KMS-11 (cell line): ENCODE measurements around the gene SORCS2.

ENCODE experiments used
- H2AFZ ChIP-seq: fragments of 200-600 bp; sonication (generic); 2 replicates; pipeline ENCODE4 v1.6.1; 2016; ENCODE audit warnings: antibody characterized with exemption, mixed run types, low read depth
- H3K27ac ChIP-seq: fragments of 200-600 bp; sonication (generic); 2 replicates; pipeline ENCODE4 v1.6.1; 2016; ENCODE audit warnings: mild to moderate bottlenecking, mixed run types
- H3K27me3 ChIP-seq: fragments of 200-600 bp; sonication (generic); 2 replicates; pipeline ENCODE4 v1.6.1; 2017; ENCODE audit warnings: mild to moderate bottlenecking, low read depth, mixed run types, moderate library complexity; ENCODE audit not compliant: insufficient read depth
- H3K36me3 ChIP-seq: fragments of 200-600 bp; sonication (generic); 2 replicates; pipeline ENCODE4 v1.6.1; 2017; ENCODE audit warnings: mild to moderate bottlenecking, mixed run types; ENCODE audit not compliant: insufficient read depth
- H3K4me1 ChIP-seq: fragments of 200-600 bp; sonication (generic); 2 replicates; pipeline ENCODE4 v1.6.1; 2016; ENCODE audit warnings: mild to moderate bottlenecking, low read depth, mixed run types; ENCODE audit not compliant: poor library complexity, severe bottlenecking
- H3K4me2 ChIP-seq: fragments of 200-600 bp; sonication (generic); 2 replicates; pipeline ENCODE4 v1.7.0; 2016; ENCODE audit warnings: mild to moderate bottlenecking, mixed run types
- H3K4me3 ChIP-seq: fragments of 200-600 bp; sonication (generic); IDR thresholded peaks from 2 replicates; pipeline ENCODE4 v1.6.1; 2017; ENCODE audit warnings: low read depth, low read length, mixed read lengths; ENCODE audit not compliant: insufficient read depth
- H3K79me2 ChIP-seq: fragments of 200-600 bp; sonication (generic); 2 replicates; pipeline ENCODE4 v1.6.1; 2016; ENCODE audit warnings: low read depth, mixed run types; ENCODE audit not compliant: insufficient read depth
- H3K9ac ChIP-seq: fragments of 200-600 bp; sonication (generic); 2 replicates; pipeline ENCODE4 v1.6.1; 2016; ENCODE audit warnings: mild to moderate bottlenecking, mixed run types
- H4K20me1 ChIP-seq: fragments of 200-600 bp; sonication (generic); 2 replicates; pipeline ENCODE4 v1.6.1; 2016; ENCODE audit warnings: mild to moderate bottlenecking, mixed run types; ENCODE audit not compliant: insufficient read depth
- CTCF ChIP-seq: fragments of 200-600 bp; sonication (generic); conservative IDR thresholded peaks from 2 replicates; pipeline ENCODE4 v1.6.1; 2017; ENCODE audit warnings: low read depth, mild to moderate bottlenecking, antibody characterized with exemption, low read length, moderate library complexity, mixed read lengths

The SORCS2 gene

GRCh38 chr4:7673121-7673520, 480.8 kb downstream of the SORCS2 start:
- no peaks in the 10 kb centered on the region for H3K36me3 ChIP-seq
- no peak overlapping the region for H3K27ac ChIP-seq
- no peaks in the 10 kb centered on the region for H3K79me2 ChIP-seq
- H2AFZ ChIP-seq = no peak overlapping the region
- H4K20me1 ChIP-seq = no peaks in the 10 kb centered on the region
- TF ChIP-seq CTCF = no peak
- no peak overlapping the region for H3K4me3 ChIP-seq
- no peaks in the 10 kb centered on the region for H3K27me3 ChIP-seq
- H3K4me1 ChIP-seq = no peaks in the 10 kb centered on the region
- no peak overlapping the region for H3K4me2 ChIP-seq
- H3K9ac ChIP-seq = no peak overlapping the region

- H3K36me3 ChIP-seq = no peaks in the 10 kb centered on the region
- no peaks in the 10 kb centered on the region for H4K20me1 ChIP-seq
- no peaks in the 10 kb centered on the region for H3K27me3 ChIP-seq
- no peak for TF ChIP-seq CTCF
- no peak overlapping the region for H3K4me2 ChIP-seq
- no peak overlapping the region for H2AFZ ChIP-seq
- H3K4me1 ChIP-seq = no peaks in the 10 kb centered on the region
- no peak overlapping the region for H3K27ac ChIP-seq
- no peak overlapping the region for H3K4me3 ChIP-seq
- no peaks in the 10 kb centered on the region for H3K79me2 ChIP-seq
- no peak overlapping the region for H3K9ac ChIP-seq
These were observed 482.4 kb downstream of the SORCS2 start for GRCh38 chr4:7674706-7675105.

- no peaks in the 10 kb centered on the region for H3K4me1 ChIP-seq
- H4K20me1 ChIP-seq = no peaks in the 10 kb centered on the region
- H3K36me3 ChIP-seq = no peaks in the 10 kb centered on the region
- no peaks in the 10 kb centered on the region for H3K79me2 ChIP-seq
- TF ChIP-seq CTCF = no peak
- no peaks in the 10 kb centered on the region for H3K27me3 ChIP-seq
- no peak overlapping the region for H2AFZ ChIP-seq
- no peak overlapping the region for H3K4me2 ChIP-seq
- H3K4me3 ChIP-seq = no peak overlapping the region
- no peak overlapping the region for H3K27ac ChIP-seq
- no peak overlapping the region for H3K9ac ChIP-seq
These were observed 482.8 kb downstream of the SORCS2 start for GRCh38 chr4:7675136-7675535.

- Histone ChIP-seq H3K36me3 (no peaks in the 10 kb centered on the region), H3K27me3 (no peaks in the 10 kb centered on the region), H3K4me1 (no peaks in the 10 kb centered on the region), H3K79me2 (no peaks in the 10 kb centered on the region), H3K4me2 (no peak overlapping the region), H3K27ac (no peak overlapping the region), H3K9ac (no peak overlapping the region), H4K20me1 (no peaks in the 10 kb centered on the region), H2AFZ (no peak overlapping the region), H3K4me3 (no peak overlapping the region)
- no peak for TF ChIP-seq CTCF
These were observed 483.4 kb downstream of the SORCS2 start for GRCh38 chr4:7675612-7676320.
